GM23248 (cell line): ENCODE measurements around the gene NOG.

Experiments
- EZH2 ChIP-seq: fragments of 200-600 bp; sonication (generic); IDR thresholded peaks from 2 replicates; pipeline ENCODE4 v1.6.1; 2018; ENCODE audit warnings: antibody characterized with exemption, mild to moderate bottlenecking; ENCODE audit not compliant: insufficient read depth, poor library complexity, severe bottlenecking
- EZH2phosphoT487 ChIP-seq: fragments of 200-600 bp; sonication (generic); IDR thresholded peaks from 2 replicates; pipeline ENCODE4 v1.6.1; 2018; ENCODE audit warnings: antibody characterized with exemption, moderate library complexity, mild to moderate bottlenecking, low read depth; ENCODE audit not compliant: insufficient read depth

DNA sequence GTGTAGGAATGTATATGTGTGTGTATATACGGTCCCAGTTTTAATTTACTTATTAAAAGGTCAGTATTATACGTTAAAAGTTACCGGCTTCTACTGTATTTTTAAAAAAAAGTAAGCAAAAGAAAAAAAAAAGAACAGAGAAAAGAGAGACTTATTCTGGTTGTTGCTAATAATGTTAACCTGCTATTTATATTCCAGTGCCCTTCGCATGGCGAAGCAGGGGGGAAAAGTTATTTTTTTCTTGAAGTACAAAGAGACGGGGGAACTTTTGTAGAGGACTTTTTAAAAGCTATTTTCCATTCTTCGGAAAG lies 1.6 kb downstream of the NOG start:
- no peak for TF ChIP-seq EZH2phosphoT487
- no peak for TF ChIP-seq EZH2
